ENCODE data around the gene SNAI3.

DNA sequence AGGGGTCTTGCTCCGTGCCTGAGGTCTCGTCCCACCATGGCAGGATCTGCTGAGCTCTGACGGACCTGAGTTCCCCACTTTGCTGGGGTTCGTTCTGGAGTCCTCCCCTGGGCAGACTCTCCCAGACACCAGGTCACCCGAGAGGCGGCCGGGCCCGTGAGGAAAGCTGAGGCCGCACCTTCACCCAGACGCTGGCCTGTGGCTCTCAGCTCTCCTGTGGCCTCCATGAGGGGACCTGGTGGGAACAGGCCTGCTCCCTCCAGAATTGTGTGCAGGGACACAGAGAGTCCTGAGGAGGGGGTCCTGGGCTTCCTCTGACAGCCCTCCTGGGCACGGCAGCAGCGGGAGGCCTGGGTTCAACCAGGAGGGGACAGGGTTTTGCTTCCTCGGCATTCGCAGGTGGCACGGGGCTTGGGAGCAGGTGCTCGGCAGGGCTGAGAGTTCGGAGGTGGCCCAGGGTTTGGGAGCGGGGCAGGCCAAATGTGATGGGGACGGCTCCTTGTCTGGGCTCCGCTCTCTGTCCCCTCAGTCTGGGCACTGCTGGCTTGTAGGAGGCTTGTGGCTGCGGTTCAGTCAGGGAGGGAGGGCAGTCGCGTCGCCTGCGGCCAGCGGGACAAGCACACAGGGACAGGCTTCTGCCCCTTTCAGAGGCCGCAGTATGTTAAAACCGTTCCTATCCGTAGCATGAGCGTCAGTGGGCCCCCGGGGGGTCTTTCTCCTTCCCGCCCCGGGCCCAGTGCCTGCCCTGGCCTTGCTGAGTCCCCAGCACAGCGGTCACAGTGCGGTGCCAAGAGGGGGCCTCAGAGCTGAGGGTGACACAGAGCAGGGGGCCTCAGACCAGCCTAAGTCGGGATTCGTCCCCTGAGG is 8.1 kb upstream of the SNAI3 start:
- TF ChIP-seq, protein P1, sequence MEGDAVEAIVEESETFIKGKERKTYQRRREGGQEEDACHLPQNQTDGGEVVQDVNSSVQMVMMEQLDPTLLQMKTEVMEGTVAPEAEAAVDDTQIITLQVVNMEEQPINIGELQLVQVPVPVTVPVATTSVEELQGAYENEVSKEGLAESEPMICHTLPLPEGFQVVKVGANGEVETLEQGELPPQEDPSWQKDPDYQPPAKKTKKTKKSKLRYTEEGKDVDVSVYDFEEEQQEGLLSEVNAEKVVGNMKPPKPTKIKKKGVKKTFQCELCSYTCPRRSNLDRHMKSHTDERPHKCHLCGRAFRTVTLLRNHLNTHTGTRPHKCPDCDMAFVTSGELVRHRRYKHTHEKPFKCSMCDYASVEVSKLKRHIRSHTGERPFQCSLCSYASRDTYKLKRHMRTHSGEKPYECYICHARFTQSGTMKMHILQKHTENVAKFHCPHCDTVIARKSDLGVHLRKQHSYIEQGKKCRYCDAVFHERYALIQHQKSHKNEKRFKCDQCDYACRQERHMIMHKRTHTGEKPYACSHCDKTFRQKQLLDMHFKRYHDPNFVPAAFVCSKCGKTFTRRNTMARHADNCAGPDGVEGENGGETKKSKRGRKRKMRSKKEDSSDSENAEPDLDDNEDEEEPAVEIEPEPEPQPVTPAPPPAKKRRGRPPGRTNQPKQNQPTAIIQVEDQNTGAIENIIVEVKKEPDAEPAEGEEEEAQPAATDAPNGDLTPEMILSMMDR (IDR thresholded peaks at IDR 0.05) = no peak
- TF ChIP-seq ZFX (IDR thresholded peaks at IDR 0.05; ENCODE audit: borderline replicate concordance) = no peak

Measured in 22Rv1 (cell line).